Measurements from ENCODE around the gene CERCAM. TPM values are rescaled to one million over a fixed set of nuclear protein-coding genes. Genes with fewer than 3 reads are reported as not detected.
"Not testable (repeated sequence)": the region's sequence is repeated elsewhere in the genome, so short reads cannot be mapped to it uniquely, and the experiment has no call there.

CERCAM gene
- total RNA-seq, 4 donors from 2014 or later = 18.5 to 51.9 (median 24.1) TPM

- ATAC-seq (ENCODE audit: low FRiP score) = no peak
- TF ChIP-seq CTCF (IDR thresholded peaks at IDR 0.05) = no peak
- no peak for DNase-seq (ENCODE audit: low spot score)
These were observed 9.1 kb upstream of the CERCAM start for GRCh38 chr9:128411364-128412119.

DNA sequence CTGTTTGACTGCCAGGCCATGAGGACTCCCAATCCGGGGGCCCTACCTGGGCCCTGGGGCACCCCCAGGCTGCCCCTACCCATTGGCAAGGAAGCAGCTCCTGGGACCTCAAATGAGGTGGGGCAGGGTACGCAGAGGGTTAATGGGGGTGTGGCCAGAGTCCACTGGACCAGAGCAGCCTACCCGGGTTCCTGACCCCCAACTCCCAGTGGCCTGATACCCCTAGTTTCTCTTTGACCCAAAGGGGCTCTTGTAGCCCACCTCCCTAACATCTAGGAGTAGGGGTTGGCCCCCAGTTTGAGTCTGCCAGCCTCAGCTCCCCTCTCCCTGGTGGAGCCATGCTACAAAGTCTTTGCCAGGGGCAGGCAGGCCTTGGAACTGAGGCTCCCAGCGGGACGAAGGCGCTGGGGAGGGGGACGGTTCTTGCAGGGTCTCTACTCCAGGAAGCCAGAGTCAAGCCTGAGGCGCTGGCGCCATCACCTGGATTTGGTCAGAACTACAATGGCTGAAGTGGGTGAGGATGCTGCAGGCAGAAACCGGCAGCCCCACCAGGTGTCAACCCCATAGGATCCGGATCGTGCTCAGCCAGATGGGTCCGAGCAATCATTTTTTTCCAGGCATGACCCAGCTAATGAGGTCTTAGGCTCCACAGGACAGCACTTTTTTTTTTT, 8.4 kb upstream of the CERCAM start:
- ATAC-seq (ENCODE audit: low FRiP score) = no peak
- DNase-seq (ENCODE audit: low spot score) = peak; percentile 33

GRCh38 chr9:128413728-128414127, 6.9 kb upstream of the CERCAM start:
- not testable (repeated sequence) for DNase-seq (ENCODE audit: low spot score); ATAC-seq (ENCODE audit: low FRiP score)

More for the DNA sequence above, 8.4 kb upstream of the CERCAM start:
- TF ChIP-seq CTCF (IDR thresholded peaks at IDR 0.05) = no peak

DNA sequence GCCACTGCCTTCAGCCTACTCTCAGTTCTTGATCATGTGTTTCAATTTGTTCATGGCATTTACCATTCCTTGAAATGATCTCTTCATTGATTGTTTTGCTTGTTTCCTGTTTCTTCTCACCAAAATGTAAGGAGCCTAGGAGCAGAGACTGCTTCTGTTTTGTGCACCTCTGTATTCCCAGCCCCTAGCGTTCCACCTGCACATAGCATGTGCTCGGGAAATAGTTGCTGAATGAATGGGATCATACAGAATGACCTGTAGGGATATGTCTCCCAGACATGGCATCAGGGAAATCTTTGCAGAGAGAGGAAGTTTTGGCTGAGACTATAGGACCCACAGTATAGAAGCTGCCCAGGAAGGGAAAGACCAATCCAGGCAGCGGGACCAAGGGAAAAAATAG, 6.2 kb upstream of the CERCAM start:
- TF ChIP-seq CTCF (IDR thresholded peaks at IDR 0.05) = no peak
- DNase-seq (ENCODE audit: low spot score) (no peak), ATAC-seq (ENCODE audit: low FRiP score) (no peak)

DNA sequence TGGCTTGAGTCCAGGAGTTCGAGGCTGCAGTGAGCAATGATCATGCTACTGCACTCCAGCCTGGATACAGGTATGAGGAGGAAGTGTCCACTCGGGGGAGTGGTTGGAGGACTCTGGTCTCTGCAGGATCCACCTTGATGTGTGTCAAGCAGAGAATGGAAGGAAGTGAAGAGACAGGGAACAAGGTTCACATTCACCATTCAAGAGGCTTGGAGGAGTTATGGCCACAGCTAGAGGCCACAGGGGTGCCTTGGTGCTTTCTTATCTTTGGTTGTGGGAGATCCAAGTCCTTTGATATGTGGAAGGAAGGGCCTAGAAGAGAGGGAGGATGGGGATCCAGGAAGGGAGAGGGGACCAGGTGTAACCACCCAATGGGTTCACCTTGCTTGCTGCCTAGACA, 5.4 kb upstream of the CERCAM start:
- ATAC-seq (ENCODE audit: low FRiP score) = no peak
- TF ChIP-seq CTCF (IDR thresholded peaks at IDR 0.05) = no peak
- DNase-seq (ENCODE audit: low spot score) = no peak

DNA sequence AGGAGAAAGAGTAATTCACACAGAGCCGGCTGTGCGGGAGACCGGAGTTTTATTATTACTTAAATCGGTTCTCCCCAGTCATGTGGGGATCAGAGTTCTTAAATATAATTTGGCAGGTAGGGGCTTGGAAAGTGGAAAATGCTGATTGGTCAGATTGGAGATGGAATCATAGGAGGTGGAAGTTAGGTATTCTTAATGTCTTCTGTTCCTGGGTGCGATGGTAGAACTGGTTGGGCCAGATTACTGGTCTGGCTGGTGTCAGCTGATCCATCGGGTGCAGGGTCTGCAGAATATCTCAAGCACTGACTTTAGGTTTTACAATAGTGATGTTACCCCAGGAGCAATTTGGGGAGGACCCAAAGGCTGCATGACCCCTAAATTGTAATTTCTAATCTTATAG, 4.6 kb upstream of the CERCAM start:
- TF ChIP-seq CTCF (IDR thresholded peaks at IDR 0.05) = no peak
- ATAC-seq (ENCODE audit: low FRiP score) (no peak), DNase-seq (ENCODE audit: low spot score) (no peak)

GRCh38 chr9:128416432-128417019, 4.1 kb upstream of the CERCAM start:
- ATAC-seq (ENCODE audit: low FRiP score) (no peak), DNase-seq (ENCODE audit: low spot score) (no peak)
- TF ChIP-seq CTCF (IDR thresholded peaks at IDR 0.05) = no peak
